WTC11 (cell line): ENCODE measurements around the gene GRM7. TPM values are rescaled to one million over a fixed set of nuclear protein-coding genes. Genes with fewer than 3 reads are reported as not detected.

ENCODE experiments used
- ATAC-seq: fragments of 200-7000 bp; cut with Tn5 transposase; 2 replicates; pipeline ENCODE4 v1.10.0; 2021; ENCODE audit warnings: mild to moderate bottlenecking, moderate library complexity
- CTCF ChIA-PET: fragments of 300-600 bp; sonication (Branson Sonifier 250); formaldehyde crosslinking; loops from one replicate; lab custom pipeline; 2021; ENCODE audit warnings: antibody characterized with exemption; lab: Charles Lee
- POLR2A ChIA-PET: fragments of 350-600 bp; sonication (Branson Sonifier 250); formaldehyde crosslinking; loops from one replicate; lab custom pipeline; 2021; ENCODE audit warnings: antibody characterized with exemption; lab: Charles Lee
- DNase-seq: peaks from one replicate; pipeline ENCODE4 v3.0.0; 2021; ENCODE audit warnings: low spot score
- H3K27ac Mint-ChIP-seq: 2 replicates; pipeline ENCODE4 v1.8.0; 2021; ENCODE audit warnings: mixed read lengths
- H3K27me3 Mint-ChIP-seq: 2 replicates; pipeline ENCODE4 v1.8.0; 2021; ENCODE audit warnings: low read depth, mild to moderate bottlenecking, moderate library complexity, mixed read lengths
- H3K36me3 Mint-ChIP-seq: 2 replicates; pipeline ENCODE4 v1.8.0; 2021; ENCODE audit warnings: mixed read lengths
- H3K4me1 Mint-ChIP-seq: 2 replicates; pipeline ENCODE4 v1.8.0; 2022; ENCODE audit warnings: mixed read lengths
- H3K4me3 Mint-ChIP-seq: 2 replicates; pipeline ENCODE4 v1.8.0; 2021; ENCODE audit warnings: mild to moderate bottlenecking, moderate library complexity, mixed read lengths
- H3K9me3 Mint-ChIP-seq: 2 replicates; pipeline ENCODE4 v1.8.0; 2021; ENCODE audit warnings: mixed read lengths
- AR ChIP-seq: fragments of 250-450 bp; sonication (Bioruptor Pico); IDR thresholded peaks from 2 replicates; pipeline ENCODE4 v1.9.0; 2021; ENCODE audit warnings: mild to moderate bottlenecking
- ATF6 ChIP-seq: sonication (generic); formaldehyde crosslinking; IDR thresholded peaks from 2 replicates; pipeline ENCODE4 v1.8.1; 2023; ENCODE audit warnings: mild to moderate bottlenecking, missing genetic modification reagents
- CBFB ChIP-seq: sonication (generic); formaldehyde crosslinking; IDR thresholded peaks from 2 replicates; pipeline ENCODE4 v1.8.1; 2022; ENCODE audit warnings: mild to moderate bottlenecking, low read depth, missing genetic modification reagents
- EMX1 ChIP-seq: fragments of 250-450 bp; sonication (Bioruptor Pico); IDR thresholded peaks from 2 replicates; pipeline ENCODE4 v1.8.0; 2021; ENCODE audit warnings: mild to moderate bottlenecking
- GTF2I ChIP-seq: fragments of 250-450 bp; sonication (Bioruptor Pico); conservative IDR thresholded peaks from 2 replicates; pipeline ENCODE4 v1.4.0; 2021; ENCODE audit warnings: mild to moderate bottlenecking
- HMGXB4 ChIP-seq: sonication (generic); formaldehyde crosslinking; IDR thresholded peaks from 2 replicates; pipeline ENCODE4 v1.8.1; 2023; ENCODE audit warnings: mild to moderate bottlenecking, moderate library complexity, missing genetic modification reagents
- JAZF1 ChIP-seq: fragments of 250-450 bp; sonication (Bioruptor Pico); IDR thresholded peaks from 2 replicates; pipeline ENCODE4 v1.9.0; 2021; ENCODE audit warnings: moderate library complexity, mild to moderate bottlenecking, inconsistent platforms
- MXD4 ChIP-seq: fragments of 250-450 bp; sonication (Bioruptor Pico); IDR thresholded peaks from 2 replicates; pipeline ENCODE4 v1.8.0; 2021; ENCODE audit warnings: mild to moderate bottlenecking, moderate library complexity, borderline replicate concordance
- MYBL2 ChIP-seq: sonication (generic); formaldehyde crosslinking; IDR thresholded peaks from 2 replicates; pipeline ENCODE4 v1.8.1; 2023; ENCODE audit warnings: mild to moderate bottlenecking, moderate library complexity, missing genetic modification reagents
- NFATC4 ChIP-seq: fragments of 250-450 bp; sonication (Bioruptor Pico); IDR thresholded peaks from 2 replicates; pipeline ENCODE4 v1.9.0; 2021; ENCODE audit warnings: mild to moderate bottlenecking
- NFE2L1 ChIP-seq: sonication (generic); formaldehyde crosslinking; IDR thresholded peaks from 2 replicates; pipeline ENCODE4 v1.8.1; 2023; ENCODE audit warnings: missing genetic modification reagents
- NR1H2 ChIP-seq: sonication (generic); formaldehyde crosslinking; IDR thresholded peaks from 2 replicates; pipeline ENCODE4 v1.9.0; 2021; ENCODE audit warnings: mild to moderate bottlenecking, moderate library complexity, missing genetic modification reagents
- OVOL2 ChIP-seq: fragments of 250-450 bp; sonication (Bioruptor Pico); IDR thresholded peaks from 2 replicates; pipeline ENCODE4 v1.9.0; 2021; ENCODE audit warnings: mild to moderate bottlenecking, borderline replicate concordance
- PRRX2 ChIP-seq: fragments of 250-450 bp; sonication (Bioruptor Pico); IDR thresholded peaks from 2 replicates; pipeline ENCODE4 v1.8.0; 2021; ENCODE audit warnings: mild to moderate bottlenecking
- SMAD3 ChIP-seq: sonication (generic); formaldehyde crosslinking; IDR thresholded peaks from 2 replicates; pipeline ENCODE4 v1.8.0; 2022; ENCODE audit warnings: missing genetic modification reagents, mild to moderate bottlenecking, borderline replicate concordance
- SMAD4 ChIP-seq: sonication (generic); formaldehyde crosslinking; IDR thresholded peaks from 2 replicates; pipeline ENCODE4 v1.8.0; 2022; ENCODE audit warnings: mild to moderate bottlenecking, missing genetic modification reagents
- TEAD1 ChIP-seq: sonication (generic); formaldehyde crosslinking; IDR thresholded peaks from 2 replicates; pipeline ENCODE4 v1.8.0; 2022; ENCODE audit warnings: mild to moderate bottlenecking, missing genetic modification reagents
- USF2 ChIP-seq: sonication (generic); formaldehyde crosslinking; IDR thresholded peaks from 2 replicates; pipeline ENCODE4 v1.8.1; 2023; ENCODE audit warnings: mild to moderate bottlenecking, missing genetic modification reagents, moderate library complexity
- ZBTB21 ChIP-seq: sonication (generic); formaldehyde crosslinking; IDR thresholded peaks from 2 replicates; pipeline ENCODE4 v1.8.1; 2023; ENCODE audit warnings: mild to moderate bottlenecking, missing genetic modification reagents, borderline replicate concordance
- ZBTB43 ChIP-seq: sonication (generic); formaldehyde crosslinking; IDR thresholded peaks from 2 replicates; pipeline ENCODE4 v1.8.1; 2023; ENCODE audit warnings: mild to moderate bottlenecking, missing genetic modification reagents
- ZNF263 ChIP-seq: sonication (generic); formaldehyde crosslinking; IDR thresholded peaks from 2 replicates; pipeline ENCODE4 v1.8.1; 2022; ENCODE audit warnings: low read depth, mild to moderate bottlenecking, moderate library complexity, missing genetic modification reagents
- ZNF423 ChIP-seq: fragments of 250-450 bp; sonication (Bioruptor Pico); IDR thresholded peaks from 2 replicates; pipeline ENCODE4 v2.1.2; 2022; ENCODE audit warnings: mild to moderate bottlenecking, moderate library complexity
- ZNF671 ChIP-seq: fragments of 250-450 bp; sonication (Bioruptor Pico); IDR thresholded peaks from 2 replicates; pipeline ENCODE4 v1.8.0; 2021; ENCODE audit warnings: mild to moderate bottlenecking
- total RNA-seq: library from RNA; stranded (reverse); gene quantifications from 3 replicates; pipeline ENCODE4 v1.2.3, GENCODE V29; 2021

The GRM7 gene
- total RNA-seq, 1 experiment from 2014 or later, result 0.42 TPM

- TF ChIP-seq SMAD3 (CRISPR knock-in tag) (no peak), HMGXB4 (CRISPR knock-in tag) (no peak), PRRX2 (CRISPR knock-in tag) (no peak), MXD4 (no peak), NFATC4 (no peak)
These were observed 873.5 kb downstream of the GRM7 start (continued) for GRCh38 chr3:7734456-7734855.

- H3K36me3 Mint-ChIP-seq, result no peaks in the 10 kb centered on the region
- 0 out of 2 replicates have a peak, but pooled peaks cover 3% of the 10 kb centered on the region for H3K9me3 Mint-ChIP-seq
- no peak overlapping the region for H3K4me3 Mint-ChIP-seq
- TF ChIP-seq ZNF671, result no peak
- TF ChIP-seq ATF6 (CRISPR knock-in tag), result no peak
- no peak for TF ChIP-seq NFATC4
- TF ChIP-seq OVOL2 (CRISPR knock-in tag), result no peak
- no peak for TF ChIP-seq TEAD1 (CRISPR knock-in tag)
- TF ChIP-seq NR1H2, result no peak
- no peak for TF ChIP-seq USF2 (CRISPR knock-in tag)
- no peak for TF ChIP-seq GTF2I
- no peak for TF ChIP-seq SMAD3 (CRISPR knock-in tag)
- no peak for TF ChIP-seq AR
- DNase-seq (no peak), ATAC-seq (no peak)
- ChIA-PET CTCF (no interaction called here), POLR2A (no interaction called here)
- H3K27ac Mint-ChIP-seq, result no peak overlapping the region
- peaks cover 15% of the 10 kb centered on the region for H3K4me1 Mint-ChIP-seq
- no peaks in the 10 kb centered on the region for H3K27me3 Mint-ChIP-seq
These were observed 876.3 kb downstream of the GRM7 start for GRCh38 chr3:7737263-7737662.

- ChIA-PET POLR2A (no interaction called here), CTCF (no interaction called here)
- no peaks in the 10 kb centered on the region for H3K27me3 Mint-ChIP-seq
- no peak overlapping the region for H3K4me3 Mint-ChIP-seq
- H3K9me3 Mint-ChIP-seq, result 0 out of 2 replicates have a peak, but pooled peaks cover 3% of the 10 kb centered on the region
- H3K4me1 Mint-ChIP-seq, result peaks cover 7% of the 10 kb centered on the region
- no peaks in the 10 kb centered on the region for H3K36me3 Mint-ChIP-seq
- DNase-seq (no peak), ATAC-seq (no peak)
- no peak overlapping the region for H3K27ac Mint-ChIP-seq
- TF ChIP-seq ZBTB43 (CRISPR knock-in tag) (no peak), JAZF1 (no peak), NFE2L1 (CRISPR knock-in tag) (no peak), ZNF423 (CRISPR knock-in tag) (no peak), MYBL2 (CRISPR knock-in tag) (no peak), ZNF263 (CRISPR knock-in tag) (no peak), SMAD3 (CRISPR knock-in tag) (no peak), EMX1 (no peak), CBFB (CRISPR knock-in tag) (no peak), ATF6 (CRISPR knock-in tag) (no peak), SMAD4 (CRISPR knock-in tag) (no peak), ZBTB21 (CRISPR knock-in tag) (no peak)
These were observed 878.8 kb downstream of the GRM7 start for GRCh38 chr3:7739754-7740153.
